Stimulated activated CD4-positive, alpha-beta T cell treated with anti-CD3 and anti-CD28 coated beads, TNF-alpha, amount 100 ng/mL, for 24 hours (primary cell): ENCODE data around the gene LHPP.

Experiments
- DNase-seq, 3 experiments: peaks; one replicate each; pipeline ENCODE4 v3.0.0-alpha.2; 2020; ENCODE audit warnings: low read depth in 3 of 3

LHPP gene

DNA sequence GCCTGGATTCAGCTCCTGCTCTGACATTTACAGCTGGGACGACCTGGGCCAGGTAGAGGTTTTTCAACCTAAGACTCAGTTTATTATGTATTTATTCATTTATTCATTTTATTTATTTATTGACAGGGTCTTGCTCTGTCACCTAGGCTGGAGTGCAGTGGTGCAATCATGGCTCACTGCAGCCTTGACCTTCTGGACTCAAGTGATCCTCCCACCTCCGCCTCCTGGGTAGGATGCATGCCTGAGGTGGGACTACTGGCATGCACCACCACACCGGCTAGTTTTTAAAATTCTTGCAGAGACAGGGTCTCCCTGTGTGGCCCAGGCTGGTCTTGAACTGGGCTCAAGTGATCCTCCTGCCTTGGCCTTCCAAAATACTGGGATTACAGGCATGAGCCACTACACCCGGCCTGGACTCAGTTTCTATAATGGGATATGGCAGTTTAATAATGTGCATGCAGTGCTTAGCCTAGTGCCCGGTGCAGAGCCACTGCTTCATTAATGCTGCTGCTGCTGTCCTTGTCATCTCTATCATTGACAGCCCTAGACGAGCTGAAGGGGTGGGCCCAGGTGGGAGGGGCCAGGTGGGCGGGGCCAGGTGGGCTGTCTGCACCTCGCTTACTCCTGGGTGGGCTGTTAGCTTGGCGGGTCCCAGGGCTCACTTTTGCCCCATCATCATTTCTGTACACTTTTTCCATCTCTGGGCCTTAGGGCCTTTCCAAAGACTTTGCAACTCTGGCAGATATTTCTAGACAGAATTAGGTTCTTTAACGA lies 92.6 kb downstream of the LHPP start:
- DNase-seq: no peak

DNA sequence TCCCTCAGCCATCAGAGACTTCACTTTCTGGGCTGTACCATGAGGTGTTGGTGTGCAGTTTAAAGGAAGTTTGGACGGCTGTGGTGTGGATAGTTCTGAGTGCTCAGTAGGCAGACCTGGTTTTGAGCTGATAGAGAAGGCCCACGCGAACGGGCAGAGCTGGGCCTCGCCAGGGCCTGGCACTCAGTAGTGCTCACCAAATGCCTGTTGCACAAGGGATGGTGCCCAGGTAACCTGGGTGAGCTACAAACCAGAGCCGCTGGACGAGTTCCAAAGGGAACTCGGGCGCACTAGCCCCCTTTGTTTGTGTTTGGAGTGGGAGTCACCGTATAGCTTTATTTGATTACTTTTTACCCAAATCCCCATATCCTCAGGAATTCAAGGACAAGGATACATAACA lies 95.5 kb downstream of the LHPP start:
- DNase-seq: no peak

DNA sequence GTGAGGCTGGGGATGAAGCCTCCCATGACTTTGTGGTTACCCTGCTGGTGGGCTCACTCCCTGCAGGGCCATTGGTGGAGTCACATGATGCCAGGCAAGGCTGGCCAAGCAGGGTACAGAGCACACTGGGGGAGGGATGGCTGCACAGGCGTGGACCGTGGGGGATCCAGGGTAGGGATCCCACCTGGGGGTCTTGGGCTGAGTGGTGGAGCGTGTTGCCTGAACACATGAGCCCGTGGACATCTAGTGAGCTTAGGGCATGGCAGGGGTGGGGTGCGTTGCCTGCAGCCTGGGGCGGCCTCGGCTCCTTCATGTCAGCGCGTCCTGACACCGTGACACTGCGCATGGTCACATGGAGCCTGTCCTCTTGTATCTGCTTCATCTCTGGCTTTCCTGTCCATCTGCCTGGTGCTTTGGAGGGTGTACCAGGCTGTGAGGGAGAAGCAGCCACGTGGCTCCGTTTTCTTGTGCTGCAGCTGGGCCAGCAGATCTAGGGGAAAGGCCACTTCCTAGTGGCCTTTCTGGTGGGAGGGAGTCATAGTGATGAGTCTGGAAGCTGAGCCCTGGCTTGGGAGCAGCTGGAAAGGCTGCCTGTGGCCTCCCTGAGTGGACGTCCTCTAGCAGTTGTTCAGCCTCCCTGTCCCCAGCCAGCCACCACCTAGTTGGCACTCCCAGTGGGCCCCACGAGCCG lies 96.2 kb downstream of the LHPP start:
- DNase-seq: no peak

DNA sequence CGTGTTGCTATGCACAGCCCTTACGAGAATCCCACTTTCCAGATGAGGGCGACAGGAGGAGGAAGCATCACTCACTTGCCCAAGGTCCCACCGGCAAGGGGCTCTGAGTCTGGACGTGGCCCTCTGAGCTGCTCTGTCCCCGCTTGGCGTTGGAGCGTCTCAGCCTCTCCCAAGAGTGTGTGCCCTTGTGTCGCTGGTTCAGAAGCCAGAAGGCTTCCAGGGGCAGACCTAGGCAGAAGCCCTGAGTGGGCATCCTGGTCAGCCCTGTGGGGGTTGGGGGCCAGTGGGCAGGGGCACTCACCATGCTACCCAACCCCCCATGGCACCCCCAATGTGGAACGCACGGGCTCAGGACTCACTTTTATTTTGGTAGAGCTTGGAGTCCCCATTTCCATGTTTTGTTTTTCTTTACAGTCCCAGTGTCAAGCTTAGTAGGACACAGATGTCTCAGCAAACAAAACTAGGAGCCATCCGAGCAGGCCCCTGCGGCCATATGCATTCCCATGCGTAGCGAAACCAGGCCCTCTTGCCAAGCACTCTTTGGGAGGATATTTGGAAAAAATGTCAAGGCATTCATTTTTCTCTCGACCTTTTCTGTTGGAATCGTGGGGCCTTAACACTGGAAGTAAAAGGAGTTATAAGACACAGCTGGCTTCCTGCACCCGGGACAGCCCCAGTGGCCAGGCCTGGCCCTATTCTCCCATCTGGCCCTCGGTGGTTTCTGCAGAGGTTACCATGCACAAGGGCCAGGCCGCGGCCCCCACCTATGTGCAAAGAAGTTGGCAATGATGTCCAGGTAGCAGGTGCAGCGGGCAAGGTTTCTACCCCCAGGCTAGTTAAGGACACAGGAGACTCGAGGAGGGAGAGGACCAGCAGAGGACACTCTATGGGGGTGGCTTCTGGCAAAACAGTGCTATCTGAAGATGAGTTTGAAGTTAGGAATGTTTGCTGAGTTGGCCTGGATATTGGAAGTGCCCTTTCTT lies 97.0 kb downstream of the LHPP start:
- DNase-seq: no peak

DNA sequence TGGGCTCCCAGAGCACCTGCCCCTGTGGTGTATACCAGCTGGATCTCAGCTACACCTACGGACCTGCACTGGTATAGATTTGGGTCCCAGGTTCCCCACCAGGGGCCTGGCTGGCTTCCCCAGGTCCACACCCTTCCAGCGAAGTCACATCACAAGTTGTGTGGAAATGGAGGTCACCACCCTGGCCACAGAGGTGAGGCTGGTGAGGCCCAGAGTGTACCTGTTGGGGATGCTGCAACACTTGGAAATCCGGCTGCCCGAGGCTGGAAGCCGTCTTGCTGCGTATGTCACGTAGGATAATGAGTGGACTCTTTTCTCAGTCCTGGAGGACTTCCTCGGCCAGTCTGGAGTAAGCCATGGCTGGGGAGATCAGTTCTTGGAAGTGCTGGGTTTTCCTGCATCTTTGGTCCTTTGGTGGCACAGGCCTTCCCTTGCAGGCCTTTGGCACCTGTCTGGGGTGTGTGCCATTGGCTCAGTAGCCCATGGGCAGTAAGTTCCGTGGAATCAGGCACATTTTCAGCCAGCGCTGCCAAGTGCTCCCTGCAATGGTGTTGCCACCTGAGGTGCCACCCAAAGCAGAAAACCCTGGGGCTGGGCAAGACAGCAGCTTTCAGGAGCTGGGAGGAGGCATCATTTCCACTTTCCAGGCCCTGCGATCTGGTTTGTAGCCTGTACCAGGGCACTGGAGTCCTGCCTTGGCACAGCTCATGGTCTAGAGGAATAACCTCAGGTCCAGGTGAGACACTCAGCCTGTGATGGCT lies 97.9 kb downstream of the LHPP start:
- no peak for DNase-seq

DNA sequence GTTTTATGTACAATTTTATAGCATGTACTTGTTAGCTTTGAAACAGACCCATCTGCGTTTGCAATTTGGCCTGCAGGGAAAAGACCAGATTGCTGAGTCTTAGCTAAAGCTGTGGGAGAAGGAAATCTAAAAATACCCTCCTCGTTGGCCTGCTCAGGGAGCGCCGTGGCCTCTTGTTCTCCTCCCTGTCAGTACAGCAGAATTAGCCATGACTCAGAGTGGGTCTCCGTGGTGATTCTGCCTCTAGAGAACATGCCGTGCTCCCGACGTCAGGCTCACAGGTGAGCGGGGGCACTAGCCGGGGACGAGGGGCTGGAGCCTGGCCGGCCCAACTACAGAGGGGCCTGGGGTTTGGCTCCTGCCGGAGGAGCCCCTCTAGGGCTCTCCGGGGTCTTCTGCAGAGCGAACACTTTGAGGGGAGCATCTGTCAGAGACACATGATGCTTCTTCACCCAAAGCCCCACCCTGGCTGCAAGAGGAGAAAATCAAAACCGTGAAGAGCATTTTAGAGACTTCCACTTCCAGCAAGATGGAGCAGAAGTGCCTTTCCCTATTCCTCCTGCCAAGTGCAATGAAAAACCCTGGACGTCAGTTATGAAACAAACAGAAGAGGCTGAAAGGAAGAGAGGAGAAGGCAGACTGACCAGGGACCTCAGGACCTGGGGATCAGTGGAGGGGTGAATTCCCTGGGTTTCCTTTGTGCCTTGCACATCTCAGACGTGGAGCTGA lies 98.9 kb downstream of the LHPP start:
- no peak for DNase-seq

DNA sequence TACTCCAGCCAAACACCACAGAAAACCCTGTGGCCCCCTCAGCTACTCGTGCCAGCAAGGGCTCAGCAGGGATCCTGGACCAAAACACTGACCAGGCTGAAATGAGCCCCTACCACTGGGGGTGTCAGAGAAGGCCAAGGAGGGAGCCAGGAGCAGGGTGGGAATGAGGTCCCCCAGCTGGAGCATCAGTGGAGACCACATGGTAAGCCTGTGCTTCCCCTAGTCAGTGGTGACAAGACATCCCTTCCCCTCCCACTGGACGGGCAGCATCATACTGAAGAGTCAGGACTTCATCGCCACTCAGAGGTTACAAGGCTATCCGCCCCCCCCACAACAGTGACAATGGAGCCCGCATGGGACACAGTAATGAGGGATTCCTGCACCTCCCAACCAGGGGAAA lies 99.6 kb downstream of the LHPP start:
- DNase-seq: no peak

DNA sequence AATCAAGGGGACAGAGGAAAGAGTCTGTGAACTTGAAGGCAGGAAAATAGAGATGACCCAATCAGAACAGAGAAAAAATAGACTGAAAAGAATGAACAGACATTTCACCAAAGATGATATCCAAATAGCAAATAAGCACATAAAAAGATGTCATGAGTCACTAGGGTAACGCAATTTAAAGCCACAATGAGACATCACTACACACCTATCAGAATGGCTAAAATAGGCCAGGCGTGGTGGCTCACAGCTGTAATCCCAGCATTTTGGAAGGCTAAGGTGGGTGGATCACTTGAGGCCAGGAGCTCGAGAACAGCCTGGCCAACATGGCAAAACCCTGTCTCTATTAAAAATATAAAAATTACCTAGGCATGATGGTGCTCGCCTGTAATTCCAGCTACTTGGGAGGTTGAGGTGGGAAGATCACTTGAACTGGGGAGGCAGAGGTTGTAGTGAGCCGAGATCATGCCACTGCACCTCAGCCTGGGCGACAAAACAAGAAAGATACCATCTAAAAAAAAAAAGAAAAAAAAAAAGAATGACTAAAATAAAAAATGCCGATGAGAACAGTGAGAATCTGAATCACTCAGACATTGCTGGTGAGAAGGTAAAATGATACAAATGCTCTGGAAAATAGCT lies 100.9 kb downstream of the LHPP start:
- DNase-seq: no peak

DNA sequence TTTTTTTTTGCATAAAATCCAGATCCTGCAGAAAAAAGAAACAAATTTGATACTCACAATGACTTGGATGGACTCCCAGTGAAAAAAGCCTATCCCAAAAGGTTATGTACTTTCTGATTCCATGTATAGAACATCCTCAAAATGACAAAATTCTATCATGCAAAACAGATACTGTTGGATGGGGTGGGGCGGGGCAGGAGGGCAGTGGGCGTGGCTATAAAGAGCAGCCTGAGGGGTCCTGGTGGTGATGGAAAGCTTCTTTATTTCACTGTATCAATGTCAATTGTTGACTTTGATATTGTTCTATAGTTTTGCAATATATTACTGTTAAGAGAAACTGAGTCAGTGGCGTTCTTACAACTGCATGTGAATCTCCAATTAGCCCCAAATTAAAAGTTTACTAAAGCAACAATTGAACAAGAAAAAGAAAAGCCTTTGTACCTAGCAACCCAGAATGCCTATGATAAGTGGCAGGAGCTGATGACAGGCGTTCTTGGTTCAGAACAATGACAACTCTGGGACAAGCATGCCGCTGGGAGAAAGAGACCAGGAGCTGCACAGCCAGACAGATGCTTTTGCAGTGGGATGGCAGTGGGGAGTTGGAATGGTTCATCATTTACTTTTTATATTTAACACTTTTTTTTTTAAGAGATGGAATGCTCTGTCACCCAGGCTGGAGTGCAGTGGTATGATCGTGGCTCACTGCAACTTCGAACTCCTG lies 101.9 kb downstream of the LHPP start:
- no peak for DNase-seq

DNA sequence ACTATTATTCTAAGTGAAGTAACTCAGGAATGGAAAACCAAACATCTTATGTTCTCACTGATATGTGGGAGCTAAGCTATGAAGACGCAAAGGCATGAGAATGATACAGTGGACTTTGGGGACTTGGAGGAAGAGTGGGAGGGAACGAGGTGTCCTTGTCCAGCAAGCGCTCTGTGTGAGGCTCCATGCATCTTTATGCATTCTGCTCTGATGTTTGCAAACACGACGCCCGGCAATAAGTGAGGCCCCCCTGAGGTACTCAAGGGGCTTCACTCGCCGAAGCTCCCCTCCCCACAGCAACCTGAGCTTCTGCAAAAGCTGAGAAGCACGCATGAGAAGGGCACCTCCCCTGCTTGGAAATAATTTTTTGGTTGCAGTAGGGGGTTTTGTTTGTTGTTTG lies 103.3 kb downstream of the LHPP start:
- DNase-seq: no peak

DNA sequence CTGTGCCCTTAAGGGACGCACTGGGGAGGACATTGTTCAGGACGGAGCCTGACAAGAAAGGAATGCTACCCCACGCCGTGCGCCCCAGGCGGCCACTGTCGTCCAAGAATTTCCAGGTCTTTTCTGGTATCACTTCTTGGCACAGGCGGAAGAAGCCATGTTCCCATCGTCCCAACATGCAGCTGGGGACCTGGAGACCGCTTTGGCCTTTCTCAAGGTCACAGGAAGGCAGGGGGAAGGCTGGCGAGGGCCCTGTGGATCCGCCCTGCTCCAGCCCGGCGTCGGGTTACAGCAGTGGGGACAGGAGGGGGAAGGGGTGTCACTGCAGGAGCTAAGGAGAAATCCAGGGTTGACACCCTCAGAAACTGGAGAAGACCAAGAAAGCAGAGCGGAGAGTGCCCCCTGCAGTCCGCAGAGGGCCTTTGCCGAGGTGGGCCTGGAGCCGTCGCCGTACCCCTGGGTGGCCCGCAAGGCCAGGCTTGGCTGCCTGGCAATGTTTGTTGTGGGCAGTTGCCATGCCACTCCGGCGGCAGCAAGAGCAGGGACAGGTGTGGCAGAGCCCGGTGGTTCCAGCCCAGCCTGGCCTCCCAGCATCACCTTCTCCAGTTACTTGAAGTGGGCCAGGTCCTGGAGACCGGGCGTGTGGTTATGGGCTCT lies 104.1 kb downstream of the LHPP start:
- no peak for DNase-seq

DNA sequence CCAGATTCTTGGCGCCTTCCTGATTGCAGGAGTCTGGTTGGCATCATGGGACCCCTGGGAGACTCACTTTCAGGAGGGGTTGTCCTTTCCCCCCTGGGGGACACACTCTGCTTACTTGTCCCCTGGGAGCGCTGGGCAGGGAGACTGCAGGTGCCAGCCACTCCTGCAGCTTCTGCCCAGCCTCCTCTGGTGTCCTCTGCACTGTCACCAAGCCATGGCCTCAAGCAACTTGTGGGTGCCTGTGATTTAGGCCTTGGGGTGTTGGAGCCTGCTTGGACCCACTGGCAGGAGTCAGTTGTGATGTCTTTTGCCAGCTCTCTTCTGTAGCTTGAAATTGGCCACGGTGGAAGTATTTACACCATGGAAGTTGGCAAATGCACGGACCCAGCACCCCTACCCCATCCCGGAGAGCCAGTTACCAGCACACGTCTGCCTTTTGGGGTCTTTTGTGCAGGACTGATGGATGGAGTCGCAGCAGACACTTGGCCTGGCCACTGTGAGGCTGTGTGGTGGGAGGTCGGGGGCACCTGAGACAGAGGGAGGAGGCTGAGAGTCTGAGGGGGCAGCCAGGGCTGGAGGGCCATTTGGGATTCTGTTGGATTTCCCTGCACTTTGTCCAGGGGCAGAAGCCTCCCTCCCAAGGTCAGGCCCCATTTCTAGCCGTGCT lies 104.7 kb downstream of the LHPP start:
- DNase-seq: no peak

DNA sequence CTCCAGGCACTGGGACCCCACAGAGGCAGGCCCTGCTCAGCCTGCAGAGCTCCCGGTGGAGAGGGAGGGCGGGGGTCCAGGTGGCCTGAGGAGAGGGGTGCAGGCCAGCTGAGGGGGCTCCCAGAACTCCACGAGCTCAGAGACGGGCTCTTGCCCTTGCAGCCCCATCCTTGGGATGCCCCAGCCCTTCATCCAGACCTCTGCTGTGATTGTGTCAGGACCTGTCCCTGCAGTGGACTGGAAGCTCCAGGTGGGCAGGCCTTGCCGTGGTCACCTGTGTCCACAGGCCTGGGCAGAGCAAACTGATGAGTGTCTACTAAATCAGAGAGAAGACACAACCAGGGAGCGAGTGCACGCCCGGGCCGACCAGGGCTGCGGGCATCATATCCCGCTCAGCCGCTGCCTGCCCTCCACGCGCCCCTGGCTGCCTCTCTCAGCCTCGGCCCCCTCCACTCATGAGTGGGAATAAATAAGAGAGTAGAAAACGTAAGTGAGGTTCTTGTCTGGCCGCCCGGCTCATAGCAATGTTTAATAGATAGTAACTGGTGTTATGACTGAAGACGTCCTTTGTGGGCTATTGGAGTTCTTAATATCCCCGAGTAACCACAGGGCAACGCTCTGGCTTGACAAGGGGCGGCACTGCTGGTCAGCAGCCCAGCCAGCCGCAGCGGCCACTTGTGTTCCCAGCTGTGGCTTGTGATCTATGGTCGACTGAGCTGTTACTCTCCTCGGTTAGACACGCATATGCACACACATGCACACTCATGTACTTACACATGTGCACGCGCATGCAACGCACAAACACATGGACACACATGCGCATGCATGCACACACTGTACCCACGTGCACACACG lies 105.6 kb downstream of the LHPP start:
- DNase-seq: no peak

DNA sequence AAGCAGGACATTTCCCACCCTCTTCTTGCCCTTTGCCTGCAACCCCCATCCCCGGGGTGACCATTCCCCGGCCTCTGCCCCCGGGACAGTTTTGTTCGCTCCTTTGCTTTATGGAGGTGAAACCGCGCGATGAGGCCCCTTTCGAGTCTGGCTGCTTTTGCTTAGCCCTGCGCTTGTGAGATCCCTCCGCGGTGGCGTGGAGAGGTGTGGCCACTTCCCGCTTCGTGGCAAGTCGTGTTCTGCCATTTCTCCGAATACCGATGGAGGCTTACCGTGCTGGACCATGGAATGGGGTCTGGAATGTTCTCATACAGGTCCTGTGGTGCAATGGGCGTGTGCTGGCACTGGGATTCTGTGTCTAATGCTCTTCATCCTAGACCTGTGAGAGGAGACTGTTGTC lies 106.7 kb downstream of the LHPP start:
- DNase-seq: no peak

DNA sequence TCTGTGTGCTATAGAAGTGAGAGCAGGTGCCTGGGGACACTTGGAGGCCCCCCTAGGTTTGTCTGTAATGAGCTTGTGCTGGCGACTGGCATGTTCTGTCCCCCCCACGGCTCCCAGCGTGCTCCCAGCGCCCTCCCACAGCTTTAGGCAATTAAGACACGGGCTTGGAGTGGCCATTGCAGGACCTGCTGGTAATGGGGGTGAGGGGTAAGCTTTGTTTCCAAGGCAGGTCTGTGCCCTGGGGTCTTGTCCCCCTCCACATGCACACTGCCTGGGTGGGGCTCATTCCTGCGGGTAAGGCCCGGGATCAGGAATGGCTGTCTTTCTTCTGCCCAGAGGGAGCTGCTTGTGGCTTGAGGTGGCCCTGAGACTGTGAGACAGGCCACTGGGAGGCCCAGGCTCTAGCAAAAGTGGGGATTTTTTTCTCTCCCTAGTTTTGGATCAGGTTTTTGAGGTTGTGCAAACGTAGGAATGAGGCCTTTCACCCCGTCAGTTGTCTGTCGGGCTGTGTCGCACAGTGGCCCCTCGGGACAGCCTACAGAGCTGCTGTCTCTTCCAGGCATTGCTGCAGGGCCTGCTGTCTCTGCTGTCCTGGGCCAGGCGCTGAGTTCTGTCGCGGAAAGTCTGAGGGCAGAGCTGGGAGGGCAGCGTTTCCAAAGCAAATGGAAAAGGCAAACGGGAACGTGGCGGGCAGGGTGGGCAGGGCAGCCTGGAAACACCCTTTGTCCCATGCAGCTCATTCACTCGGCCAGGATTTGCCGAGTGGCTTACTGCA lies 107.4 kb downstream of the LHPP start:
- no peak for DNase-seq

DNA sequence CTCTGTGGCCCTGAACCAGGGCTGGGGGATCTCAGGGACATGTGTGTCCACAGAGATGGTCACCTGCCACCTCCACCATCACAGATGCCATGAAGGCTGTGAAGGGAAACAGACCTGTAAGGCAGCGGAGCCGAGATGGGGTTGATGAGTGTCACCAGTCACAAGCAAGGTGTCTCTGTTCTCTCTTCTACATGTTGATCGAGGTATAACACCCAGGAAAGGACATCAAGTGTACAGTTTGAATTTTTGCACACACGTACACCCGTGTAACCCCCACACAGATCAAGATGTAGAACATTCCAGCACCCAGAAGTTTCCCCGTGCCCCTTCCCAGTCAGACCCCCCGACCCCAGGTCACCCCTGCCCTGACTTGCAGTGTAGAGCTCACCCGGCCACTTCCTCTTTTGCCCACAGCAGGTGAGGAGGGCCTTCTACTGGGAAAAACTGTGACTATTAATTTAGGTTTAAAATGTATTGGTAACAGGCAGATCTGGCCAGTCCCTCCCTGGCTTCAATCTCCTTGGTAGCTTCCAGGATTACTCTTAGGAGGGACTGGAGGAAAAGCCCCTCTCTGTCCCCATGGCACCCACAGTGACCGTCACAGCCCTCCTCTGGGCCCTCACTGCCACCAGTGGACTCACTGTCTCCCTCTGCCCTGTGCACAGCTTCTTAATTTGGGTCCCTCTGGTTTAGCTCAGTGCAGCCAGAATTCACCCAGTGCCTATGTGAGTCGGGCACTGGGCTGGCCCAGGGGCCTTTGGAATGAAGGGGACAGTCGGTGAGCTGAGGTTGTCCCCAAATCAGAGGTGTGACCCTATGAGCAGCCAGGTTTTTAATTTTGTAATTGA lies 108.2 kb downstream of the LHPP start:
- DNase-seq: no peak
